GM23338 (cell line): ENCODE data around the gene ADGRG1. TPM values are rescaled to one million over a fixed set of nuclear protein-coding genes. Genes with fewer than 3 reads are reported as not detected.

Experiments used
- ATAC-seq: fragments of 200-7000 bp; cut with Tn5 transposase; 3 replicates; pipeline ENCODE4 v1.9.1; 2020
- DNase-seq: peaks from one replicate; pipeline ENCODE4 v3.0.0-alpha.2; 2015; ENCODE audit warnings: low spot score
- H2AFZ ChIP-seq: fragments of 200-600 bp; sonication (generic); 2 replicates; pipeline ENCODE4 v1.8.0; 2016; ENCODE audit warnings: antibody characterized with exemption, mild to moderate bottlenecking, moderate library complexity
- H3F3A ChIP-seq: fragments of 200-600 bp; sonication (generic); replicated peaks from 2 replicates; pipeline ENCODE4 v1.8.0; 2017; ENCODE audit warnings: antibody characterized with exemption, mixed run types, low read depth
- H3K27ac ChIP-seq: fragments of 200-600 bp; sonication (generic); 2 replicates; pipeline ENCODE4 v1.6.1; 2016; ENCODE audit warnings: low read depth
- H3K27me3 ChIP-seq: fragments of 200-600 bp; sonication (generic); 2 replicates; pipeline ENCODE4 v1.8.0; 2016; ENCODE audit warnings: mild to moderate bottlenecking, mixed run types, moderate library complexity; ENCODE audit not compliant: insufficient read depth
- H3K36me3 ChIP-seq: fragments of 200-600 bp; sonication (generic); 2 replicates; pipeline ENCODE4 v1.8.0; 2016; ENCODE audit warnings: mild to moderate bottlenecking; ENCODE audit not compliant: insufficient read depth
- H3K4me1 ChIP-seq: fragments of 200-600 bp; sonication (generic); 2 replicates; pipeline ENCODE4 v1.8.0; 2016; ENCODE audit warnings: mild to moderate bottlenecking, moderate library complexity; ENCODE audit not compliant: insufficient read depth
- H3K4me2 ChIP-seq: fragments of 200-600 bp; sonication (generic); 2 replicates; pipeline ENCODE4 v1.7.1; 2017; ENCODE audit warnings: mixed run types
- H3K4me3 ChIP-seq: fragments of 200-600 bp; sonication (generic); 2 replicates; pipeline ENCODE4 v1.6.1; 2016; ENCODE audit warnings: mixed run types
- H3K79me2 ChIP-seq: fragments of 200-600 bp; sonication (generic); replicated peaks from 2 replicates; pipeline ENCODE4 v1.8.0; 2017; ENCODE audit warnings: mild to moderate bottlenecking; ENCODE audit not compliant: insufficient read depth
- H3K9me2 ChIP-seq: fragments of 200-600 bp; sonication (generic); 2 replicates; pipeline ENCODE4 v1.8.0; 2017; ENCODE audit not compliant: insufficient read depth
- H4K20me1 ChIP-seq: fragments of 200-600 bp; sonication (generic); replicated peaks from 2 replicates; pipeline ENCODE4 v1.8.0; 2017; ENCODE audit warnings: mild to moderate bottlenecking; ENCODE audit not compliant: insufficient read depth
- H3K27ac Mint-ChIP-seq: 2 replicates; pipeline ENCODE4 v1.8.0; 2020; ENCODE audit warnings: inconsistent platforms, mild to moderate bottlenecking, moderate library complexity, mixed read lengths
- H3K27me3 Mint-ChIP-seq: 3 replicates; pipeline ENCODE4 v1.8.0; 2022; ENCODE audit warnings: low read depth, mild to moderate bottlenecking, moderate library complexity, mixed read lengths, inconsistent platforms; ENCODE audit not compliant: insufficient read depth, poor library complexity
- H3K36me3 Mint-ChIP-seq: 3 replicates; pipeline ENCODE4 v1.8.0; 2021; ENCODE audit warnings: low read depth, mild to moderate bottlenecking, inconsistent platforms, moderate library complexity, mixed read lengths
- H3K4me1 Mint-ChIP-seq: 3 replicates; pipeline ENCODE4 v1.8.0; 2020; ENCODE audit warnings: mild to moderate bottlenecking, inconsistent platforms, mixed read lengths
- H3K4me3 Mint-ChIP-seq: 3 replicates; pipeline ENCODE4 v1.8.0; 2021; ENCODE audit warnings: moderate library complexity, mild to moderate bottlenecking, inconsistent platforms, mixed read lengths
- H3K9me3 Mint-ChIP-seq: 3 replicates; pipeline ENCODE4 v1.8.0; 2020; ENCODE audit warnings: moderate library complexity, mild to moderate bottlenecking, inconsistent platforms, mixed read lengths
- CREB1 ChIP-seq: fragments of 250-450 bp; sonication (Bioruptor Pico); IDR thresholded peaks from 2 replicates; pipeline ENCODE4 v1.5.0; 2020; ENCODE audit warnings: low read depth, mild to moderate bottlenecking, moderate library complexity
- ETS1 ChIP-seq: IDR thresholded peaks from 2 replicates; pipeline ENCODE4 v1.6.1; 2016; ENCODE audit warnings: antibody characterized with exemption
- EZH2 ChIP-seq: fragments of 200-600 bp; sonication (generic); IDR thresholded peaks from one replicate; pipeline ENCODE4 v1.8.0; 2017; ENCODE audit warnings: antibody characterized with exemption, mild to moderate bottlenecking, low read depth; ENCODE audit not compliant: unreplicated experiment
- EZH2phosphoT487 ChIP-seq: fragments of 200-600 bp; sonication (generic); IDR thresholded peaks from one replicate; pipeline ENCODE4 v1.8.1; 2018; ENCODE audit warnings: antibody characterized with exemption; ENCODE audit not compliant: unreplicated experiment
- JUNB ChIP-seq: IDR thresholded peaks from one replicate; pipeline ENCODE4 v1.6.1; 2016; ENCODE audit warnings: antibody characterized with exemption; ENCODE audit not compliant: unreplicated experiment
- NANOG ChIP-seq: IDR thresholded peaks from 2 replicates; pipeline ENCODE4 v1.6.1; 2016; ENCODE audit warnings: antibody characterized with exemption, borderline replicate concordance
- POLR2AphosphoS5 ChIP-seq: IDR thresholded peaks from 2 replicates; pipeline ENCODE4 v1.6.1; 2016; ENCODE audit warnings: antibody characterized with exemption, low read depth
- STAT1 ChIP-seq: IDR thresholded peaks from one replicate; pipeline ENCODE4 v1.6.1; 2016; ENCODE audit warnings: antibody characterized with exemption; ENCODE audit not compliant: unreplicated experiment
- ZNF114 ChIP-seq: fragments of 250-450 bp; sonication (Bioruptor Pico); IDR thresholded peaks from 2 replicates; pipeline ENCODE4 v1.5.0; 2020; ENCODE audit warnings: mild to moderate bottlenecking, moderate library complexity
- ZNF331 ChIP-seq: fragments of 250-450 bp; sonication (Bioruptor Pico); IDR thresholded peaks from 2 replicates; pipeline ENCODE4 v1.5.0; 2020; ENCODE audit warnings: low read depth, mild to moderate bottlenecking, moderate library complexity
- polyA plus RNA-seq: library from polyadenylated mRNA; unstranded; fragments of >200 nt; fragmentation: Nextera tagmentation; extraction: Ambion mirVana; gene quantifications from 2 replicates; pipeline ENCODE4 v1.2.1, GENCODE V29; 2016
- total RNA-seq: library from RNA; depleted of rRNA; stranded (reverse); fragments of >200 nt; shearing (Covaris generic); gene quantifications from 2 replicates; pipeline ENCODE4 v1.2.3, GENCODE V29; 2014
- TF ChIP-seq, protein P1 (sequence below): IDR thresholded peaks from one replicate; pipeline ENCODE4 v1.6.1; 2018; ENCODE audit warnings: antibody characterized with exemption; ENCODE audit not compliant: unreplicated experiment
- TF ChIP-seq, protein P2 (sequence below): fragments of 250-450 bp; sonication (Bioruptor Pico); IDR thresholded peaks from 2 replicates; pipeline ENCODE4 v1.5.0; 2020; ENCODE audit warnings: mild to moderate bottlenecking, moderate library complexity
- TF ChIP-seq, protein P3 (sequence below), 2 experiments: fragments of 200-600 bp in 1 of 2; sonication (generic) in 1 of 2; conservative IDR thresholded peaks; 2 replicates each; pipeline versions ENCODE4 v1.5.1 to v1.6.1; 2016 to 2017; ENCODE audit warnings: antibody characterized with exemption in 2 of 2, low read depth in 2 of 2, mild to moderate bottlenecking in 2 of 2, moderate library complexity in 1 of 2

ADGRG1 gene
- total and polyA plus RNA-seq, 2 experiments from 2014 or later, result 0.14 to 0.47 TPM

- no peaks in the 10 kb centered on the region for H4K20me1 ChIP-seq
- H3K4me3 ChIP-seq, result no peak overlapping the region
- TF ChIP-seq, protein P1, sequence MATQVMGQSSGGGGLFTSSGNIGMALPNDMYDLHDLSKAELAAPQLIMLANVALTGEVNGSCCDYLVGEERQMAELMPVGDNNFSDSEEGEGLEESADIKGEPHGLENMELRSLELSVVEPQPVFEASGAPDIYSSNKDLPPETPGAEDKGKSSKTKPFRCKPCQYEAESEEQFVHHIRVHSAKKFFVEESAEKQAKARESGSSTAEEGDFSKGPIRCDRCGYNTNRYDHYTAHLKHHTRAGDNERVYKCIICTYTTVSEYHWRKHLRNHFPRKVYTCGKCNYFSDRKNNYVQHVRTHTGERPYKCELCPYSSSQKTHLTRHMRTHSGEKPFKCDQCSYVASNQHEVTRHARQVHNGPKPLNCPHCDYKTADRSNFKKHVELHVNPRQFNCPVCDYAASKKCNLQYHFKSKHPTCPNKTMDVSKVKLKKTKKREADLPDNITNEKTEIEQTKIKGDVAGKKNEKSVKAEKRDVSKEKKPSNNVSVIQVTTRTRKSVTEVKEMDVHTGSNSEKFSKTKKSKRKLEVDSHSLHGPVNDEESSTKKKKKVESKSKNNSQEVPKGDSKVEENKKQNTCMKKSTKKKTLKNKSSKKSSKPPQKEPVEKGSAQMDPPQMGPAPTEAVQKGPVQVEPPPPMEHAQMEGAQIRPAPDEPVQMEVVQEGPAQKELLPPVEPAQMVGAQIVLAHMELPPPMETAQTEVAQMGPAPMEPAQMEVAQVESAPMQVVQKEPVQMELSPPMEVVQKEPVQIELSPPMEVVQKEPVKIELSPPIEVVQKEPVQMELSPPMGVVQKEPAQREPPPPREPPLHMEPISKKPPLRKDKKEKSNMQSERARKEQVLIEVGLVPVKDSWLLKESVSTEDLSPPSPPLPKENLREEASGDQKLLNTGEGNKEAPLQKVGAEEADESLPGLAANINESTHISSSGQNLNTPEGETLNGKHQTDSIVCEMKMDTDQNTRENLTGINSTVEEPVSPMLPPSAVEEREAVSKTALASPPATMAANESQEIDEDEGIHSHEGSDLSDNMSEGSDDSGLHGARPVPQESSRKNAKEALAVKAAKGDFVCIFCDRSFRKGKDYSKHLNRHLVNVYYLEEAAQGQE, result no peak
- no peak for TF ChIP-seq ZNF114 (CRISPR knock-in tag)
- no peak for TF ChIP-seq STAT1
- no peak for TF ChIP-seq EZH2
- TF ChIP-seq, protein P2, sequence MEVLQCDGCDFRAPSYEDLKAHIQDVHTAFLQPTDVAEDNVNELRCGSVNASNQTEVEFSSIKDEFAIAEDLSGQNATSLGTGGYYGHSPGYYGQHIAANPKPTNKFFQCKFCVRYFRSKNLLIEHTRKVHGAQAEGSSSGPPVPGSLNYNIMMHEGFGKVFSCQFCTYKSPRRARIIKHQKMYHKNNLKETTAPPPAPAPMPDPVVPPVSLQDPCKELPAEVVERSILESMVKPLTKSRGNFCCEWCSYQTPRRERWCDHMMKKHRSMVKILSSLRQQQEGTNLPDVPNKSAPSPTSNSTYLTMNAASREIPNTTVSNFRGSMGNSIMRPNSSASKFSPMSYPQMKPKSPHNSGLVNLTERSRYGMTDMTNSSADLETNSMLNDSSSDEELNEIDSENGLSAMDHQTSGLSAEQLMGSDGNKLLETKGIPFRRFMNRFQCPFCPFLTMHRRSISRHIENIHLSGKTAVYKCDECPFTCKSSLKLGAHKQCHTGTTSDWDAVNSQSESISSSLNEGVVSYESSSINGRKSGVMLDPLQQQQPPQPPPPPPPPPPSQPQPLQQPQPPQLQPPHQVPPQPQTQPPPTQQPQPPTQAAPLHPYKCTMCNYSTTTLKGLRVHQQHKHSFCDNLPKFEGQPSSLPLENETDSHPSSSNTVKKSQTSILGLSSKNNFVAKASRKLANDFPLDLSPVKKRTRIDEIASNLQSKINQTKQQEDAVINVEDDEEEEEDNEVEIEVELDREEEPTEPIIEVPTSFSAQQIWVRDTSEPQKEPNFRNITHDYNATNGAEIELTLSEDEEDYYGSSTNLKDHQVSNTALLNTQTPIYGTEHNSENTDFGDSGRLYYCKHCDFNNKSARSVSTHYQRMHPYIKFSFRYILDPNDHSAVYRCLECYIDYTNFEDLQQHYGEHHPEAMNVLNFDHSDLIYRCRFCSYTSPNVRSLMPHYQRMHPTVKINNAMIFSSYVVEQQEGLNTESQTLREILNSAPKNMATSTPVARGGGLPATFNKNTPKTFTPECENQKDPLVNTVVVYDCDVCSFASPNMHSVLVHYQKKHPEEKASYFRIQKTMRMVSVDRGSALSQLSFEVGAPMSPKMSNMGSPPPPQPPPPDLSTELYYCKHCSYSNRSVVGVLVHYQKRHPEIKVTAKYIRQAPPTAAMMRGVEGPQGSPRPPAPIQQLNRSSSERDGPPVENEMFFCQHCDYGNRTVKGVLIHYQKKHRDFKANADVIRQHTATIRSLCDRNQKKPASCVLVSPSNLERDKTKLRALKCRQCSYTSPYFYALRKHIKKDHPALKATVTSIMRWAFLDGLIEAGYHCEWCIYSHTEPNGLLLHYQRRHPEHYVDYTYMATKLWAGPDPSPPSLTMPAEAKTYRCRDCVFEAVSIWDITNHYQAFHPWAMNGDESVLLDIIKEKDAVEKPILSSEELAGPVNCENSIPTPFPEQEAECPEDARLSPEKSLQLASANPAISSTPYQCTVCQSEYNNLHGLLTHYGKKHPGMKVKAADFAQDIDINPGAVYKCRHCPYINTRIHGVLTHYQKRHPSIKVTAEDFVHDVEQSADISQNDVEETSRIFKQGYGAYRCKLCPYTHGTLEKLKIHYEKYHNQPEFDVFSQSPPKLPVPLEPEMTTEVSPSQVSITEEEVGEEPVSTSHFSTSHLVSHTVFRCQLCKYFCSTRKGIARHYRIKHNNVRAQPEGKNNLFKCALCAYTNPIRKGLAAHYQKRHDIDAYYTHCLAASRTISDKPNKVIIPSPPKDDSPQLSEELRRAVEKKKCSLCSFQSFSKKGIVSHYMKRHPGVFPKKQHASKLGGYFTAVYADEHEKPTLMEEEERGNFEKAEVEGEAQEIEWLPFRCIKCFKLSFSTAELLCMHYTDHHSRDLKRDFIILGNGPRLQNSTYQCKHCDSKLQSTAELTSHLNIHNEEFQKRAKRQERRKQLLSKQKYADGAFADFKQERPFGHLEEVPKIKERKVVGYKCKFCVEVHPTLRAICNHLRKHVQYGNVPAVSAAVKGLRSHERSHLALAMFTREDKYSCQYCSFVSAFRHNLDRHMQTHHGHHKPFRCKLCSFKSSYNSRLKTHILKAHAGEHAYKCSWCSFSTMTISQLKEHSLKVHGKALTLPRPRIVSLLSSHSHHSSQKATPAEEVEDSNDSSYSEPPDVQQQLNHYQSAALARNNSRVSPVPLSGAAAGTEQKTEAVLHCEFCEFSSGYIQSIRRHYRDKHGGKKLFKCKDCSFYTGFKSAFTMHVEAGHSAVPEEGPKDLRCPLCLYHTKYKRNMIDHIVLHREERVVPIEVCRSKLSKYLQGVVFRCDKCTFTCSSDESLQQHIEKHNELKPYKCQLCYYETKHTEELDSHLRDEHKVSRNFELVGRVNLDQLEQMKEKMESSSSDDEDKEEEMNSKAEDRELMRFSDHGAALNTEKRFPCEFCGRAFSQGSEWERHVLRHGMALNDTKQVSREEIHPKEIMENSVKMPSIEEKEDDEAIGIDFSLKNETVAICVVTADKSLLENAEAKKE (CRISPR knock-in tag), result no peak
- no peak for TF ChIP-seq JUNB
- TF ChIP-seq POLR2AphosphoS5, result no peak
- no peak for TF ChIP-seq EZH2phosphoT487
- no peak for TF ChIP-seq CREB1 (CRISPR knock-in tag)
- TF ChIP-seq ETS1, result no peak
- TF ChIP-seq NANOG, result no peak
- no peak for TF ChIP-seq ZNF331 (CRISPR knock-in tag)
- TF ChIP-seq, protein P3, sequence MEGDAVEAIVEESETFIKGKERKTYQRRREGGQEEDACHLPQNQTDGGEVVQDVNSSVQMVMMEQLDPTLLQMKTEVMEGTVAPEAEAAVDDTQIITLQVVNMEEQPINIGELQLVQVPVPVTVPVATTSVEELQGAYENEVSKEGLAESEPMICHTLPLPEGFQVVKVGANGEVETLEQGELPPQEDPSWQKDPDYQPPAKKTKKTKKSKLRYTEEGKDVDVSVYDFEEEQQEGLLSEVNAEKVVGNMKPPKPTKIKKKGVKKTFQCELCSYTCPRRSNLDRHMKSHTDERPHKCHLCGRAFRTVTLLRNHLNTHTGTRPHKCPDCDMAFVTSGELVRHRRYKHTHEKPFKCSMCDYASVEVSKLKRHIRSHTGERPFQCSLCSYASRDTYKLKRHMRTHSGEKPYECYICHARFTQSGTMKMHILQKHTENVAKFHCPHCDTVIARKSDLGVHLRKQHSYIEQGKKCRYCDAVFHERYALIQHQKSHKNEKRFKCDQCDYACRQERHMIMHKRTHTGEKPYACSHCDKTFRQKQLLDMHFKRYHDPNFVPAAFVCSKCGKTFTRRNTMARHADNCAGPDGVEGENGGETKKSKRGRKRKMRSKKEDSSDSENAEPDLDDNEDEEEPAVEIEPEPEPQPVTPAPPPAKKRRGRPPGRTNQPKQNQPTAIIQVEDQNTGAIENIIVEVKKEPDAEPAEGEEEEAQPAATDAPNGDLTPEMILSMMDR (conservative IDR thresholded peaks at IDR 0.05; ENCODE audit: low read depth in 2 of 2), result no peak
- Mint-ChIP-seq H3K36me3 (no peaks in the 10 kb centered on the region), H3K4me1 (no peaks in the 10 kb centered on the region), H3K27ac (no peak overlapping the region), H3K4me3 (no peak overlapping the region), H3K27me3 (peaks cover 26% of the 10 kb centered on the region), H3K9me3 (no peaks in the 10 kb centered on the region)
- no peak for DNase-seq
- H3K79me2 ChIP-seq, result no peaks in the 10 kb centered on the region
- H3K27ac ChIP-seq, result no peak overlapping the region
- no peak overlapping the region for H2AFZ ChIP-seq
- no peaks in the 10 kb centered on the region for H3F3A ChIP-seq
- no peaks in the 10 kb centered on the region for H3K36me3 ChIP-seq
- no peak overlapping the region for H3K4me2 ChIP-seq
- H3K4me1 ChIP-seq, result no peaks in the 10 kb centered on the region
- no peak for ATAC-seq
- H3K9me2 ChIP-seq, result no peaks in the 10 kb centered on the region
- H3K27me3 ChIP-seq, result 0 out of 2 replicates have a peak, but pooled peaks cover 2% of the 10 kb centered on the region
Observed at GRCh38 chr16:57579361-57579665, 49.1 kb upstream of the ADGRG1 start.
